Gastroesophageal sphincter (tissue), 3 donors: ENCODE measurements around the gene MICALL2.

Source experiments
- POLR2AphosphoS5 ChIP-seq: sonication (generic); formaldehyde crosslinking; IDR thresholded peaks from one replicate; pipeline ENCODE4 v1.6.1; 2017; ENCODE audit warnings: antibody characterized with exemption
- TF ChIP-seq, protein P1 (sequence below), 4 experiments: fragments of 200-600 bp in 2 of 4; fragments of 450-650 bp in 2 of 4; sonication (generic) in 1 of 4; IDR thresholded peaks; one replicate each; pipeline ENCODE4 v1.5.1; 2017 to 2019; ENCODE audit warnings: antibody characterized with exemption in 4 of 4, mild to moderate bottlenecking in 2 of 4, moderate library complexity in 2 of 4

DNA sequence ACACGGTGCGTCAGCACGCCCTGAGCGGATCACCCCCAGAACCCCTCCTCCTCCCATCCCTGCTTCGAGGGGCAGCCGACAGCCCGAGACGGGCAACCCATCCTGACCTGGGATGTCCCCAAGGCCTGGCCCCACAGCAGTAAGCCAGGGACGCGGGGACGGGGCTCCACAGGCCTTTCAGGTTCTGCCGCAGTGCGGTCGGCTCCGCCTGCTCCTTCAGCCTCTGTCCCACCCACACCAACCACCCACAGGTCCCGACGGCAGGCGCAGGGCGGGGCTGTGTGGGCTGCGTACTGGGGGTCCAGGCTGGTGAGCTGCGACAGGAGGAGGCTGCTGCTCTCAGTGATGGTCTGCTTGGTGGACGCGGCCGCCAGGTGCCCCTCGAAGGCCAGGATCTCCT is 28.2 kb upstream of the MICALL2 start:
- no peak for TF ChIP-seq POLR2AphosphoS5
- TF ChIP-seq, protein P1, sequence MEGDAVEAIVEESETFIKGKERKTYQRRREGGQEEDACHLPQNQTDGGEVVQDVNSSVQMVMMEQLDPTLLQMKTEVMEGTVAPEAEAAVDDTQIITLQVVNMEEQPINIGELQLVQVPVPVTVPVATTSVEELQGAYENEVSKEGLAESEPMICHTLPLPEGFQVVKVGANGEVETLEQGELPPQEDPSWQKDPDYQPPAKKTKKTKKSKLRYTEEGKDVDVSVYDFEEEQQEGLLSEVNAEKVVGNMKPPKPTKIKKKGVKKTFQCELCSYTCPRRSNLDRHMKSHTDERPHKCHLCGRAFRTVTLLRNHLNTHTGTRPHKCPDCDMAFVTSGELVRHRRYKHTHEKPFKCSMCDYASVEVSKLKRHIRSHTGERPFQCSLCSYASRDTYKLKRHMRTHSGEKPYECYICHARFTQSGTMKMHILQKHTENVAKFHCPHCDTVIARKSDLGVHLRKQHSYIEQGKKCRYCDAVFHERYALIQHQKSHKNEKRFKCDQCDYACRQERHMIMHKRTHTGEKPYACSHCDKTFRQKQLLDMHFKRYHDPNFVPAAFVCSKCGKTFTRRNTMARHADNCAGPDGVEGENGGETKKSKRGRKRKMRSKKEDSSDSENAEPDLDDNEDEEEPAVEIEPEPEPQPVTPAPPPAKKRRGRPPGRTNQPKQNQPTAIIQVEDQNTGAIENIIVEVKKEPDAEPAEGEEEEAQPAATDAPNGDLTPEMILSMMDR (IDR thresholded peaks at IDR 0.05), result no peak
